ENCODE data around the gene LARGE1.

DNA sequence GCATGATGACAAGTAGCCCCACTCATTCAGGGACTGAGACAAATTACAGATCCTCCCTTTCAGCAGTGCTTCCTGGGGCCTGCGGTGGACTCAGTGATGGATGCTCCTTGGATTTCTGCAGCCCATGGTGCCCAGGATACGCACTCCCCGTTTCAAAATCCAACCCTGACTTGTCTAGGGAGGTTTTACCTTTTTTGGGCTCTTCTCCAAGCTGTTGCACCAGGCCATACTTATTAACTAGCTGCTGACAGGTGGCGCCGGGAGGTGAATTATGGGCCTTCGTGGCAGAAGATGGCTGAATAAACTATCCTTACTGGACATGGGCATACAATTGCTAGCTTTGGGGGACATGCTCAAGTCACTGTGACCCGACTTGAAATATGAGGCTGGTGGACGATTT, 537.8 kb downstream of the LARGE1 start:
- no peak for TF ChIP-seq EZH2 (IDR thresholded peaks at IDR 0.05; ENCODE audit: insufficient read depth, poor library complexity, severe bottlenecking)
- TF ChIP-seq EZH2phosphoT487 (IDR thresholded peaks at IDR 0.05; ENCODE audit: insufficient read depth, low read depth): no peak

Data from GM23248 (cell line).